GM04503 (cell line): ENCODE measurements around the gene PSMD2.

Source experiments
- DNase-seq: peaks from one replicate; pipeline ENCODE4 v3.0.0-alpha.2; 2012; ENCODE audit warnings: low read depth

The PSMD2 gene

GRCh38 chr3:184317201-184317600 lies 18.2 kb downstream of the PSMD2 start:
- no peak for DNase-seq

- peak; percentile 86 for DNase-seq
Observed at GRCh38 chr3:184320104-184320445, 21.0 kb downstream of the PSMD2 start.

GRCh38 chr3:184321666-184322065 lies 22.6 kb downstream of the PSMD2 start:
- no peak for DNase-seq

- no peak for DNase-seq
Observed at GRCh38 chr3:184322731-184323487, 23.9 kb downstream of the PSMD2 start.

GRCh38 chr3:184323696-184324095 lies 24.7 kb downstream of the PSMD2 start:
- DNase-seq: no peak

GRCh38 chr3:184325269-184325668 lies 26.2 kb downstream of the PSMD2 start:
- no peak for DNase-seq

GRCh38 chr3:184325715-184326369 lies 26.8 kb downstream of the PSMD2 start:
- DNase-seq: no peak

- no peak for DNase-seq
Observed at GRCh38 chr3:184327171-184327570, 28.1 kb downstream of the PSMD2 start.

- no peak for DNase-seq
Observed at GRCh38 chr3:184328516-184328915, 29.5 kb downstream of the PSMD2 start.

GRCh38 chr3:184332370-184333090 lies 33.5 kb downstream of the PSMD2 start:
- DNase-seq: no peak

GRCh38 chr3:184333190-184333589 lies 34.1 kb downstream of the PSMD2 start:
- DNase-seq: no peak

- DNase-seq: no peak
Observed at GRCh38 chr3:184333700-184334099, 34.7 kb downstream of the PSMD2 start.

GRCh38 chr3:184334470-184335158 lies 35.6 kb downstream of the PSMD2 start:
- DNase-seq: no peak

- no peak for DNase-seq
Observed at GRCh38 chr3:184335291-184335660, 36.2 kb downstream of the PSMD2 start.

- DNase-seq: no peak
Observed at GRCh38 chr3:184335661-184336546, 36.9 kb downstream of the PSMD2 start.

- no peak for DNase-seq
Observed at GRCh38 chr3:184336547-184337398, 37.7 kb downstream of the PSMD2 start.

- no peak for DNase-seq
Observed at GRCh38 chr3:184337399-184337714, 38.3 kb downstream of the PSMD2 start, which contains the start of gene FAM131A. Gene FAM131A, plus strand, starts transcription at chr3:184337600. Its CDS starts 31 bp downstream, at chr3:184337631.

GRCh38 chr3:184337981-184338380 lies 38.9 kb downstream of the PSMD2 start:
- no peak for DNase-seq

GRCh38 chr3:184338511-184338945 lies 39.5 kb downstream of the PSMD2 start:
- no peak for DNase-seq

- DNase-seq: no peak
Observed at GRCh38 chr3:184339001-184339400, 40.0 kb downstream of the PSMD2 start.
